HL-60 (cell line): ENCODE measurements around the gene ABCB4.

Experiments
- CTCF ChIP-seq: IDR thresholded peaks from one replicate; pipeline ENCODE4 v1.5.1; 2011; ENCODE audit warnings: low read length, control low read depth, inconsistent platforms; ENCODE audit not compliant: insufficient read depth
- GABPA ChIP-seq: IDR thresholded peaks from 2 replicates; pipeline ENCODE4 v1.6.1; 2012; ENCODE audit warnings: low read depth
- POLR2AphosphoS5 ChIP-seq: IDR thresholded peaks from 2 replicates; pipeline ENCODE4 v1.6.1; 2012; ENCODE audit warnings: low read depth
- REST ChIP-seq: IDR thresholded peaks from 2 replicates; pipeline ENCODE4 v1.6.1; 2012; ENCODE audit warnings: low read depth; ENCODE audit not compliant: insufficient replicate concordance

GRCh38 chr7:87432536-87432935, 42.9 kb downstream of the ABCB4 start:
- TF ChIP-seq POLR2AphosphoS5: no peak
- TF ChIP-seq CTCF: no peak
- TF ChIP-seq REST: no peak
- no peak for TF ChIP-seq GABPA
